CD14-positive monocyte (primary cell): ENCODE data around the gene KIRREL3. TPM values are rescaled to one million over a fixed set of nuclear protein-coding genes. Genes with fewer than 3 reads are reported as not detected.

Experiments
- DNase-seq, 3 donors: peaks; one replicate each; pipeline ENCODE4 v3.0.0-alpha.2; 2011 to 2022
- H2AFZ ChIP-seq: 2 replicates; pipeline ENCODE4 v1.6.0; 2012; ENCODE audit warnings: mild to moderate bottlenecking, low read depth, low read length, inconsistent platforms; ENCODE audit not compliant: insufficient read depth, poor library complexity, severe bottlenecking
- H3K27ac ChIP-seq, 2 donors: 1 replicate in 1 of 2; 2 replicates in 1 of 2; pipeline ENCODE4 v1.5.1; 2012 to 2013; ENCODE audit warnings: low read length in 2 of 2, control low read depth in 1 of 2, inconsistent platforms in 1 of 2, low read depth in 1 of 2, mild to moderate bottlenecking in 1 of 2
- H3K27me3 ChIP-seq, 2 donors: one replicate each; pipeline versions ENCODE4 v1.6.0 to v1.6.1; 2011 to 2013; ENCODE audit warnings: low read length in 2 of 2; ENCODE audit not compliant: control insufficient read depth in 2 of 2, insufficient read depth in 2 of 2
- H3K36me3 ChIP-seq, 2 donors: replicated peaks in 1 of 2; 1 replicate in 1 of 2; 2 replicates in 1 of 2; pipeline versions ENCODE4 v1.5.1 to v1.6.1; 2012 to 2013; ENCODE audit warnings: low read length in 2 of 2, control low read depth in 1 of 2, inconsistent platforms in 1 of 2, mild to moderate bottlenecking in 1 of 2; ENCODE audit not compliant: insufficient read depth in 2 of 2, control insufficient read depth in 1 of 2
- H3K4me1 ChIP-seq, 2 donors: 1 replicate in 1 of 2; 2 replicates in 1 of 2; pipeline versions ENCODE4 v1.5.1 to v1.6.1; 2012 to 2013; ENCODE audit warnings: low read length in 2 of 2, control low read depth in 1 of 2, inconsistent platforms in 1 of 2, mild to moderate bottlenecking in 1 of 2, moderate library complexity in 1 of 2; ENCODE audit not compliant: insufficient read depth in 2 of 2, control insufficient read depth in 1 of 2
- H3K4me2 ChIP-seq: replicated peaks from 2 replicates; pipeline ENCODE3; 2012; ENCODE audit warnings: low read length, moderate library complexity, mild to moderate bottlenecking; ENCODE audit not compliant: poor library complexity, severe bottlenecking; ENCODE audit errors: extremely low read depth
- H3K4me3 ChIP-seq, 3 experiments: fragments of 200-600 bp in 1 of 3; sonication (generic) in 1 of 3; replicated peaks in 1 of 3; 1 replicate in 2 of 3; 2 replicates in 1 of 3; pipeline ENCODE4 v1.5.1; 2011 to 2013; ENCODE audit warnings: low read length in 3 of 3, mild to moderate bottlenecking in 3 of 3, control low read depth in 2 of 3, low read depth in 2 of 3, inconsistent platforms in 1 of 3, moderate library complexity in 1 of 3
- H3K79me2 ChIP-seq: 2 replicates; pipeline ENCODE4 v1.6.0; 2012; ENCODE audit warnings: mild to moderate bottlenecking, control low read depth, inconsistent platforms, low read length, moderate library complexity; ENCODE audit not compliant: insufficient read depth
- H3K9ac ChIP-seq: 2 replicates; pipeline ENCODE4 v1.6.0; 2017; ENCODE audit warnings: low read length, mild to moderate bottlenecking; ENCODE audit not compliant: insufficient read depth, poor library complexity, severe bottlenecking
- H3K9me3 ChIP-seq, 2 donors: replicated peaks in 1 of 2; 1 replicate in 1 of 2; 2 replicates in 1 of 2; pipeline versions ENCODE4 v1.5.1 to v1.6.1; 2012 to 2013; ENCODE audit warnings: low read length in 2 of 2, control low read depth in 1 of 2; ENCODE audit not compliant: control insufficient read depth in 1 of 2, insufficient read depth in 1 of 2
- H4K20me1 ChIP-seq: 2 replicates; pipeline ENCODE4 v1.6.0; 2012; ENCODE audit warnings: mild to moderate bottlenecking, low read length, control low read depth, moderate library complexity; ENCODE audit not compliant: insufficient read depth
- H3K27ac Mint-ChIP-seq, 7 donors: one replicate each; pipeline ENCODE4 v1.8.0; 2020; ENCODE audit warnings: mild to moderate bottlenecking in 7 of 7, mixed read lengths in 7 of 7, moderate library complexity in 6 of 7, inconsistent platforms in 2 of 7
- H3K27me3 Mint-ChIP-seq, 3 donors: one replicate each; pipeline ENCODE4 v1.8.0; 2021 to 2022; ENCODE audit warnings: low read depth in 3 of 3, mild to moderate bottlenecking in 3 of 3, mixed read lengths in 3 of 3, moderate library complexity in 3 of 3, inconsistent platforms in 1 of 3
- H3K36me3 Mint-ChIP-seq, 2 donors: one replicate each; pipeline ENCODE4 v1.8.0; 2020; ENCODE audit warnings: mixed read lengths in 2 of 2, inconsistent platforms in 1 of 2, mild to moderate bottlenecking in 1 of 2
- H3K4me1 Mint-ChIP-seq: one replicate; pipeline ENCODE4 v1.8.0; 2020; ENCODE audit warnings: mild to moderate bottlenecking, mixed read lengths
- H3K4me3 Mint-ChIP-seq, 2 donors: one replicate each; pipeline ENCODE4 v1.8.0; 2020; ENCODE audit warnings: mild to moderate bottlenecking in 2 of 2, mixed read lengths in 2 of 2, moderate library complexity in 1 of 2
- H3K9me3 Mint-ChIP-seq, 7 donors: one replicate each; pipeline ENCODE4 v1.8.0; 2020 to 2022; ENCODE audit warnings: mixed read lengths in 7 of 7, mild to moderate bottlenecking in 6 of 7, moderate library complexity in 6 of 7, inconsistent platforms in 2 of 7
- WGBS: methylation state at CpG from one replicate; pipeline ENCODE4 v1.1.5; 2013; ENCODE audit warnings: missing lambda C conversion rate; ENCODE audit not compliant: insufficient coverage; 5-methylcytosine and 5-hydroxymethylcytosine counted together
- intact Hi-C, 2 donors: fragments of 100-400 bp; cut with micrococcal nuclease; formaldehyde crosslinking; loops; one replicate each; pipeline versions ENCODE4 v1.15.0 to v1.15.1; 2023
- polyA plus RNA-seq, 3 donors: library from polyadenylated mRNA; depleted of rRNA in 1 of 3; unstranded in 2 of 3; stranded (reverse) in 1 of 3; fragments of 300-500 nt in 2 of 3; fragments of >200 nt in 1 of 3; fragmentation: Illumina TruSeq in 2 of 3; gene quantifications; 1 replicate in 2 of 3; 2 replicates in 1 of 3; pipeline ENCODE4 v1.2.3, GENCODE V29; 2012 to 2021
- TF ChIP-seq, protein P1 (sequence below): fragments of 200-600 bp; IDR thresholded peaks from one replicate; pipeline ENCODE4 v1.8.0; 2022; ENCODE audit warnings: antibody characterized with exemption, mild to moderate bottlenecking

The KIRREL3 gene
- polyA plus RNA-seq, 3 donors, result not detected

DNA sequence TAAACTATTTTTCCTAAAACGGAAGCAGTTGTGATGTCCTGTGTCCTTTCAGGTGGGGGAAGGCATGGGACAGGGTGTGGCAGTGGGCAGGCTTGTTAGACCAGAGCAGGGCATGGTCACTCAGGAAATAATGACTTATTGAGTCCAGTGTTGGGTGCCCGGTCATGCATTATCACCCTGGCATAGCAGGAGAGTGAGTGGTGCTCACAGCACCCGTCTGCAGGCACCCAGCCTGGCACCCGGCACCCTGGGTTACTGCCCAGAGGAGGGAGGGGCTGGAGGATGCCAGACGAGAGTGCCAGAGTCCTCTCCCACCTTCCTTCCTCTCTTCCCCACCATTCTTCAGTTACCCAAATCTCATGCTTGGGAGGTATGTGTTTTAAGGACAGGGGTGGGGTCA is 586.0 kb downstream of the KIRREL3 start:
- peaks cover 12% of the 10 kb centered on the region for H3K4me1 Mint-ChIP-seq
- no peak overlapping the region for H3K4me3 Mint-ChIP-seq
- no peak overlapping the region for H3K4me3 ChIP-seq
- no peak for DNase-seq
- H2AFZ ChIP-seq, result no peak overlapping the region
- no peaks in the 10 kb centered on the region for H3K27me3 Mint-ChIP-seq
- 100% methylated on average over 1 of the region's 5 CpGs for WGBS
- H3K36me3 Mint-ChIP-seq, result peaks cover 22 to 30% of the 10 kb centered on the region in 2 donors
- H4K20me1 ChIP-seq, result no peaks in the 10 kb centered on the region
- TF ChIP-seq, protein P1, sequence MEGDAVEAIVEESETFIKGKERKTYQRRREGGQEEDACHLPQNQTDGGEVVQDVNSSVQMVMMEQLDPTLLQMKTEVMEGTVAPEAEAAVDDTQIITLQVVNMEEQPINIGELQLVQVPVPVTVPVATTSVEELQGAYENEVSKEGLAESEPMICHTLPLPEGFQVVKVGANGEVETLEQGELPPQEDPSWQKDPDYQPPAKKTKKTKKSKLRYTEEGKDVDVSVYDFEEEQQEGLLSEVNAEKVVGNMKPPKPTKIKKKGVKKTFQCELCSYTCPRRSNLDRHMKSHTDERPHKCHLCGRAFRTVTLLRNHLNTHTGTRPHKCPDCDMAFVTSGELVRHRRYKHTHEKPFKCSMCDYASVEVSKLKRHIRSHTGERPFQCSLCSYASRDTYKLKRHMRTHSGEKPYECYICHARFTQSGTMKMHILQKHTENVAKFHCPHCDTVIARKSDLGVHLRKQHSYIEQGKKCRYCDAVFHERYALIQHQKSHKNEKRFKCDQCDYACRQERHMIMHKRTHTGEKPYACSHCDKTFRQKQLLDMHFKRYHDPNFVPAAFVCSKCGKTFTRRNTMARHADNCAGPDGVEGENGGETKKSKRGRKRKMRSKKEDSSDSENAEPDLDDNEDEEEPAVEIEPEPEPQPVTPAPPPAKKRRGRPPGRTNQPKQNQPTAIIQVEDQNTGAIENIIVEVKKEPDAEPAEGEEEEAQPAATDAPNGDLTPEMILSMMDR, result no peak
- H3K9me3 Mint-ChIP-seq, result no peaks in the 10 kb centered on the region
- no peak overlapping the region for H3K27ac Mint-ChIP-seq
- H3K4me1 ChIP-seq, result peaks cover 9 to 12% of the 10 kb centered on the region in 2 donors
- H3K27me3 ChIP-seq, result no peaks in the 10 kb centered on the region
- H3K4me2 ChIP-seq, result no peak overlapping the region
- H3K36me3 ChIP-seq, result peaks cover 8 to 53% of the 10 kb centered on the region in 2 donors
- intact Hi-C loops, result no loop called here
- no peak overlapping the region for H3K27ac ChIP-seq
- H3K9ac ChIP-seq, result no peak overlapping the region
- no peaks in the 10 kb centered on the region for H3K9me3 ChIP-seq
- H3K79me2 ChIP-seq, result no peaks in the 10 kb centered on the region

DNA sequence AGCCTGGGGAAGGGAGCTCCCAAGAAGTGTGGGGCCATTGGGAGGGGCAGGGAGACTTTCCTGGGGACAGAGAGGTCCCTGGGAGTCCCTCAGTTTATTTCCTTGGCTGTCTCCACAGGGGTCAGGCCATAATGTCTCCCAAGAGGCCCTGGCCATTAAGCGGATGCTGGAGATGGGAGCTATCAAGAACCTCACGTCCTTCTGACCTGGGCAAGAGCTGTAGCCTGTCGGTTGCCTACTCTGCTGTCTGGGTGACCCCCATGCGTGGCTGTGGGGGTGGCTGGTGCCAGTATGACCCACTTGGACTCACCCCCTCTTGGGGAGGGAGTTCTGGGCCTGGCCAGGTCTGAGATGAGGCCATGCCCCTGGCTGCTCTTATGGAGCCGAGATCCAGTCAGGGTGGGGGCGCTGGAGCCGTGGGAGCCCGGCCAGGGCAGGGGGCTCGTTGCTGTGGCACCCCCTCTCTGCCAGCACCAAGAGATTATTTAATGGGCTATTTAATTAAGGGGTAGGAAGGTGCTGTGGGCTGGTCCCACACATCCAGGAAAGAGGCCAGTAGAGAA is 586.6 kb downstream of the KIRREL3 start:
- Mint-ChIP-seq H3K4me1 (peaks cover 12% of the 10 kb centered on the region), H3K27me3 (no peaks in the 10 kb centered on the region), H3K27ac (no peak overlapping the region), H3K36me3 (peaks cover 29 to 37% of the 10 kb centered on the region in 2 donors), H3K9me3 (no peaks in the 10 kb centered on the region), H3K4me3 (no peak overlapping the region)
- Histone ChIP-seq H3K9me3 (no peaks in the 10 kb centered on the region), H3K79me2 (no peaks in the 10 kb centered on the region), H2AFZ (no peak overlapping the region), H3K4me3 (no peak overlapping the region), H3K4me1 (peaks cover 9 to 12% of the 10 kb centered on the region in 2 donors), H3K36me3 (peaks cover 13 to 60% of the 10 kb centered on the region in 2 donors), H3K27me3 (no peaks in the 10 kb centered on the region), H3K9ac (no peak overlapping the region), H3K27ac (no peak overlapping the region), H3K4me2 (no peak overlapping the region), H4K20me1 (no peaks in the 10 kb centered on the region)
- intact Hi-C loops, result no loop called here
- WGBS, result 98% methylated on average over 8 of the region's 9 CpGs
- no peak for DNase-seq
- TF ChIP-seq, protein P1, result no peak
